ENCODE results near the gene WDR76.
"Not testable (repeated sequence)": the region's sequence is repeated elsewhere in the genome, so short reads cannot be mapped to it uniquely, and the experiment has no call there.

The WDR76 gene

GRCh38 chr15:43800286-43801141 lies 26.3 kb upstream of the WDR76 start, which contains the start of gene HYPK:
TSS of gene HYPK (plus strand) at chr15:43800599. CDS start at chr15:43800623, 24 bp downstream.
- TF ChIP-seq CTCF (IDR thresholded peaks at IDR 0.05; ENCODE audit: extremely low read depth, missing control alignments) = no peak
- peak; percentile 81 for DNase-seq (ENCODE audit: low spot score)

GRCh38 chr15:43802676-43803075 lies 24.1 kb upstream of the WDR76 start:
- not testable (repeated sequence) for DNase-seq (ENCODE audit: low spot score)

GRCh38 chr15:43808435-43808950 lies 18.3 kb upstream of the WDR76 start:
- no peak for DNase-seq (ENCODE audit: low spot score)
- no peak for TF ChIP-seq CTCF (IDR thresholded peaks at IDR 0.05; ENCODE audit: extremely low read depth, missing control alignments)

GRCh38 chr15:43808960-43809678 lies 17.7 kb upstream of the WDR76 start:
- DNase-seq (ENCODE audit: low spot score) = peak; percentile 45
- no peak for TF ChIP-seq CTCF (IDR thresholded peaks at IDR 0.05; ENCODE audit: extremely low read depth, missing control alignments)

- DNase-seq (ENCODE audit: low spot score) = not testable (repeated sequence)
These were observed 11.7 kb upstream of the WDR76 start for GRCh38 chr15:43815064-43815463.

GRCh38 chr15:43821505-43821904 lies 5.3 kb upstream of the WDR76 start:
- no peak for DNase-seq (ENCODE audit: low spot score)
- TF ChIP-seq CTCF (IDR thresholded peaks at IDR 0.05; ENCODE audit: extremely low read depth, missing control alignments) = no peak

GRCh38 chr15:43824302-43825246 lies 2.2 kb upstream of the WDR76 start, which contains the start of gene MFAP1:
TSS of gene MFAP1 (minus strand) at chr15:43824690. CDS start at chr15:43824569, 121 bp downstream.
- DNase-seq (ENCODE audit: low spot score) = peak; percentile 91
- no peak for TF ChIP-seq CTCF (IDR thresholded peaks at IDR 0.05; ENCODE audit: extremely low read depth, missing control alignments)

GRCh38 chr15:43825305-43825704 lies 1.5 kb upstream of the WDR76 start:
- not testable (repeated sequence) for DNase-seq (ENCODE audit: low spot score)

Data from GM20000 (cell line).